ENCODE measurements around the gene S100A14. TPM values are rescaled to one million over a fixed set of nuclear protein-coding genes. Genes with fewer than 3 reads are reported as not detected.

S100A14 gene
- total and polyA plus RNA-seq, 2 of the 13 experiments (the other 11 are each of a cell fraction or from before 2014, with no cell fraction given), result 1.4 to 7.7 TPM

- TF ChIP-seq ZBTB39 (CRISPR knock-in tag; IDR thresholded peaks at IDR 0.05) (peak; percentile 55; the same call in 1 of the 2 replicates), ZNF503 (CRISPR knock-in tag; IDR thresholded peaks at IDR 0.05) (peak; percentile 48; the same call in 1 of the 2 replicates), ZNF512B (CRISPR knock-in tag; IDR thresholded peaks at IDR 0.05; ENCODE audit: borderline replicate concordance) (no peak), ZNF660 (CRISPR knock-in tag; IDR thresholded peaks at IDR 0.05; ENCODE audit: borderline replicate concordance, low read depth) (no peak), KDM2A (CRISPR knock-in tag; IDR thresholded peaks at IDR 0.05; ENCODE audit: borderline replicate concordance, low read depth) (peak; percentile 62; the same call in 1 of the 2 replicates), SMAD3 (CRISPR knock-in tag; IDR thresholded peaks at IDR 0.05) (peak; percentile 47; the same call in 1 of the 2 replicates), MEF2D (CRISPR knock-in tag; IDR thresholded peaks at IDR 0.05) (peak; percentile 41; the same call in 1 of the 2 replicates), ZFP91 (CRISPR knock-in tag; IDR thresholded peaks at IDR 0.05; ENCODE audit: borderline replicate concordance) (peak; percentile 68; the same call in 1 of the 2 replicates), ZBTB33 (CRISPR knock-in tag; IDR thresholded peaks at IDR 0.05) (no peak), GRHL1 (CRISPR knock-in tag; conservative IDR thresholded peaks at IDR 0.05) (no peak), MAFG (CRISPR knock-in tag; IDR thresholded peaks at IDR 0.05) (no peak), MBD4 (IDR thresholded peaks at IDR 0.05; ENCODE audit: borderline replicate concordance, low read length) (no peak)
Observed at GRCh38 chr1:153658400-153659174, 42.5 kb upstream of the S100A14 start, which contains the start of gene SNAPIN (continued).

Measured in HepG2 (cell line).